Measurements from ENCODE around the gene CEPT1. TPM values are rescaled to one million over a fixed set of nuclear protein-coding genes. Genes with fewer than 3 reads are reported as not detected.

CEPT1 gene
- total and polyA plus RNA-seq, 8 donors, result 4.6 to 71.4 (median 13.5) TPM

DNA sequence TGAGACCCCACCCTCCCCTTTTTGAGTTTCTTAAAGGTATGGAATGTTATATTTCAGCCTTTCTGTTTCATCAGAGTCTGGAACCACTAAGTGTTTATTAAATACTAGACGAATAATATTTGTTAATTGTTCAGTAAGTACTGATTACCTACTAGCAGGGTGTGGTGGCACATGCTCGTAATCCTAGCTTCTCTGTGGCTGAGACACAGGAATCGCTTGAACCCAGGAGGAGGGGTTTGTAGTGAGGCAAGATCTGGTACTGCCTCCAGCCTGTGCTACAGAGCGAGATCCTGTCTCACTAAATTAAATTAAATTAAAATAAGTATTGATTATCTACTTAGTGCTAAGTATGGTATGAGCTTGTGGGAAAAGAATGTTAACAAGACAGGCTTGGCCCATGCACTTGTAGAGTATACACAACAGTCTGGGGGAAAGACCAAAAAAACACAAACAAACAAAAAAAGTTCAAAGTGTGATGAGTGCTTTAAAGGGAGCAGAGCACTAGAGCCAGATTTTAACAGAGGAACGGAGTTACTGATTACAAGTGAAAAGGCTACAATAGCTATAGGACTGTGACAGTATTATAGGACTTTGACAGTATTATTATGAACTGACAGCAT is 2.4 kb downstream of the CEPT1 start:
- intact Hi-C loops (cut with DNase I; ENCODE audit: low total_unique reads), result no loop called here
- Histone ChIP-seq H3K36me3 (peaks cover 0 to 6% (median under 1%) of the 10 kb centered on the region in 4 donors), H3K27ac (no peak overlapping the region), H3K4me3 (peak overlapping the region in 2 of 4 donors; percentile 4 to 20), H3K4me1 (peaks cover 18 to 64% (median 46%) of the 10 kb centered on the region in 4 donors), H3K9me3 (no peaks in the 10 kb centered on the region), H3K27me3 (no peaks in the 10 kb centered on the region)
- 36 to 52% (median 45%) methylated on average over 5 of the region's 5 CpGs for WGBS, 5 donors
- peak in 1 of 2 donors; percentile 39 for DNase-seq
- TF ChIP-seq POLR2A (IDR thresholded peaks at IDR 0.05) (no peak), POLR2AphosphoS5 (IDR thresholded peaks at IDR 0.05) (no peak), EP300 (IDR thresholded peaks at IDR 0.05) (no peak)
- TF ChIP-seq, protein P1, sequence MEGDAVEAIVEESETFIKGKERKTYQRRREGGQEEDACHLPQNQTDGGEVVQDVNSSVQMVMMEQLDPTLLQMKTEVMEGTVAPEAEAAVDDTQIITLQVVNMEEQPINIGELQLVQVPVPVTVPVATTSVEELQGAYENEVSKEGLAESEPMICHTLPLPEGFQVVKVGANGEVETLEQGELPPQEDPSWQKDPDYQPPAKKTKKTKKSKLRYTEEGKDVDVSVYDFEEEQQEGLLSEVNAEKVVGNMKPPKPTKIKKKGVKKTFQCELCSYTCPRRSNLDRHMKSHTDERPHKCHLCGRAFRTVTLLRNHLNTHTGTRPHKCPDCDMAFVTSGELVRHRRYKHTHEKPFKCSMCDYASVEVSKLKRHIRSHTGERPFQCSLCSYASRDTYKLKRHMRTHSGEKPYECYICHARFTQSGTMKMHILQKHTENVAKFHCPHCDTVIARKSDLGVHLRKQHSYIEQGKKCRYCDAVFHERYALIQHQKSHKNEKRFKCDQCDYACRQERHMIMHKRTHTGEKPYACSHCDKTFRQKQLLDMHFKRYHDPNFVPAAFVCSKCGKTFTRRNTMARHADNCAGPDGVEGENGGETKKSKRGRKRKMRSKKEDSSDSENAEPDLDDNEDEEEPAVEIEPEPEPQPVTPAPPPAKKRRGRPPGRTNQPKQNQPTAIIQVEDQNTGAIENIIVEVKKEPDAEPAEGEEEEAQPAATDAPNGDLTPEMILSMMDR (IDR thresholded peaks at IDR 0.05), result no peak

DNA sequence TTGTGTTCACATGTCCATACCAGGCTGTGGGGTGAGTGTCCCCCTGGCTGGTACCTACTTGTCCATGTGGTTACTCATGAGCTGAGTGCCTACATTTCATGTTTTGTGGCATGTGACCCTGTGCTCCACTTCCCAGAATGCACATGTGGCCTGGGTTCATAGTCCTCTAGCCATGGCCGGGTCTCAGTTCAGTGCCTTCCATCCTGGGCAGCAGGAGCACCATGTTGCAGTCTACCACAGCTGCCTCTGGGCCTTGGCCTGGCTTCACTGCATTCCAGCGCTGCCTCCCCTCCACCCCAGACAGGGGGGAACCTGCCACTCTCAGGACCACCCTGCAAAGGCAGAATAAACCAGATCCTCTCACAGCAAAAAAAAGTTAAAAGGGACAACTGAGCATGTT is 5.5 kb downstream of the CEPT1 start:
- Histone ChIP-seq H3K4me3 (no peak overlapping the region), H3K4me1 (peaks cover 21 to 59% (median 35%) of the 10 kb centered on the region in 4 donors), H3K27ac (no peak overlapping the region), H3K27me3 (no peaks in the 10 kb centered on the region), H3K36me3 (peaks cover 9 to 35% (median 30%) of the 10 kb centered on the region in 4 donors), H3K9me3 (no peaks in the 10 kb centered on the region)
- TF ChIP-seq POLR2A (IDR thresholded peaks at IDR 0.05) (no peak), EP300 (IDR thresholded peaks at IDR 0.05) (no peak), POLR2AphosphoS5 (IDR thresholded peaks at IDR 0.05) (no peak)
- TF ChIP-seq, protein P1 (IDR thresholded peaks at IDR 0.05), result no peak
- intact Hi-C loops (cut with DNase I; ENCODE audit: low total_unique reads), result no loop called here
- WGBS, 5 donors, result 91 to 100% (median 95%) methylated on average over 1 to 2 of the region's 2 CpGs
- DNase-seq, result no peak

DNA sequence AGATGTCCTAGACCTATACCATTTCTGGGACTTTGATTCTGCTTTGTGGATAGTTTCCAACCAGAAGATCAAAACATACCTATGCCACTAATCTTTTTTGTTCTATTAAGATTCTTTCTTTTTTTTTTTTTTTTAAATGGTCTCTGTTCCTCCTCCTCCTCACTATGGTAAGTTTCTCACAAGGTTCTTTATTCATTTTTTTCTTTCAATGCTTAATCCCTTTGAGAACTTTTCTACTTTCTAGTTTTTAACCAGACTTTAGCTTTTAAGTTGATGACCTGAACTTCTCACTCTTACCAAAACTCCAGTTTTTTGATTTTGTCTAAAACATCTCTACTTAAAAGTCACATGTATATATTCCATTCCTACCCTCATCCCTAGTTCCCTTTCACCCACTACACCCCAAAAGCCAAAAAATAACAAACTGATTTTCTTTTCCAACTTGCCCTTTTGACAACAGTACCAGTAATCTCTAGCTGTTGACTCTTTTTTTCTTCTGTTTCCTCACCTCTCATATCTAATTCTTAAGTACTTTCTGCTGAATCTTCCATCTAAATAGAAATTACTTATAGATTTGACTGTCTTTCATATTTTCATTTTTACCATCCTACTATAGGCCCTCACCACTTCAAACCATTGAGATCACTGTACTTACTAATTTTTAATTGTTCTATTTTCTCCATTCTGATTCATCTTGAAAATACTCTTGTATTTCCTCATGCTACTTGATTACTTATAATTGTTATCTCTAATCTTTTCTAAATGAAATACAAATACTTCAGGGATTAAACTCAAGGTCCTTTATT is 6.1 kb downstream of the CEPT1 start:
- H3K4me3 ChIP-seq, result no peak overlapping the region
- intact Hi-C loops (cut with DNase I; ENCODE audit: low total_unique reads), result no loop called here

DNA sequence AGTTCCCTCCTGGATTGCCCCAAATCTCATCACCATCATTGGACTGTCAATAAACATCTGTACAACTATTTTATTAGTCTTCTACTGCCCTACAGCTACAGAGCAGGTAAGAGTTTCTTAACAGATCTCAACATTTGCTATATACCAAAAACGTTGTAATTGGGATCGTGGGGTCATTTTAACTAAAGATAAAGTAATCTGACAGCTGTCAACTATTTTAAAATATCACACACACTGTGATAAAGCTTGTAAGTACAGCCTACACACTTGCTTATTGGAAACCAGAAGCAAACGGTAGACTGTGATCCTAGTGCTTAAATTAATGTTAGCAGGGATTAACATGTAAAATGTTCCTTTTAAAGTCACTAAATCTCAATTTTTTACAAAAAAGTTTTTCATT is 7.9 kb downstream of the CEPT1 start:
- intact Hi-C loops (cut with DNase I; ENCODE audit: low total_unique reads), result no loop called here

More for the DNA sequence above, 6.1 kb downstream of the CEPT1 start:
- peaks cover 15 to 54% (median 32%) of the 10 kb centered on the region in 4 donors for H3K4me1 ChIP-seq
- TF ChIP-seq POLR2AphosphoS5 (IDR thresholded peaks at IDR 0.05) (no peak), POLR2A (IDR thresholded peaks at IDR 0.05) (no peak), EP300 (IDR thresholded peaks at IDR 0.05) (no peak)
- TF ChIP-seq, protein P1 (IDR thresholded peaks at IDR 0.05), result no peak
- peaks cover 9 to 41% (median 37%) of the 10 kb centered on the region in 4 donors for H3K36me3 ChIP-seq
- no peaks in the 10 kb centered on the region for H3K27me3 ChIP-seq
- no peaks in the 10 kb centered on the region for H3K9me3 ChIP-seq
- DNase-seq, result no peak
- no peak overlapping the region for H3K27ac ChIP-seq

More for the DNA sequence above, 7.9 kb downstream of the CEPT1 start:
- Histone ChIP-seq H3K4me3 (no peak overlapping the region), H3K4me1 (peaks cover 0 to 44% (median 20%) of the 10 kb centered on the region in 4 donors), H3K9me3 (no peaks in the 10 kb centered on the region), H3K36me3 (peaks cover 10 to 59% (median 51%) of the 10 kb centered on the region in 4 donors), H3K27ac (no peak overlapping the region), H3K27me3 (no peaks in the 10 kb centered on the region)
- DNase-seq, result no peak
- 29 to 46% (median 40%) methylated on average over 3 of the region's 3 CpGs for WGBS, 5 donors
- no peak for TF ChIP-seq POLR2AphosphoS5 (IDR thresholded peaks at IDR 0.05)
- TF ChIP-seq POLR2A (IDR thresholded peaks at IDR 0.05), result no peak
- TF ChIP-seq, protein P1 (IDR thresholded peaks at IDR 0.05), result no peak
- no peak for TF ChIP-seq EP300 (IDR thresholded peaks at IDR 0.05)
